ENCODE data around the gene GOLGA2. TPM values are rescaled to one million over a fixed set of nuclear protein-coding genes. Genes with fewer than 3 reads are reported as not detected.

The GOLGA2 gene
- total and polyA plus RNA-seq, 2 of the 13 experiments (the other 11 are each of a cell fraction or from before 2014, with no cell fraction given): 45.3 to 45.8 TPM

- no peak for TF ChIP-seq JUND (CRISPR knock-in tag; IDR thresholded peaks at IDR 0.05)
- TF ChIP-seq KLF15 (CRISPR knock-in tag; IDR thresholded peaks at IDR 0.05; ENCODE audit: borderline replicate concordance): peak; percentile 75; the same call in 1 of the 2 replicates
- no peak for TF ChIP-seq POLR2AphosphoS2 (IDR thresholded peaks at IDR 0.05; ENCODE audit: low read depth, low read length)
- peak; percentile 73 for TF ChIP-seq ATF1 (CRISPR knock-in tag; IDR thresholded peaks at IDR 0.05)
- no peak for TF ChIP-seq PRDM4 (CRISPR knock-in tag; IDR thresholded peaks at IDR 0.05; ENCODE audit: borderline replicate concordance)
- no peak for TF ChIP-seq ZC3H4 (CRISPR knock-in tag; IDR thresholded peaks at IDR 0.05; ENCODE audit: borderline replicate concordance)
- no peak for TF ChIP-seq ZNF276 (CRISPR knock-in tag; IDR thresholded peaks at IDR 0.05; ENCODE audit: low read depth)
- TF ChIP-seq ZNF550 (CRISPR knock-in tag; IDR thresholded peaks at IDR 0.05; ENCODE audit: borderline replicate concordance): no peak
- no peak for TF ChIP-seq BRCA1 (CRISPR knock-in tag; IDR thresholded peaks at IDR 0.05)
- no peak for TF ChIP-seq ZNF101 (CRISPR knock-in tag; IDR thresholded peaks at IDR 0.05; ENCODE audit: borderline replicate concordance, low read depth)
- TF ChIP-seq POGK (CRISPR knock-in tag; conservative IDR thresholded peaks at IDR 0.05): peak; percentile 66; the same call in 1 of the 2 replicates
- peak; percentile 38; the same call in 1 of the 2 replicates for TF ChIP-seq NFKB2 (CRISPR knock-in tag; IDR thresholded peaks at IDR 0.05; ENCODE audit: borderline replicate concordance)
- TF ChIP-seq ZNF256 (CRISPR knock-in tag; conservative IDR thresholded peaks at IDR 0.05): no peak
- TF ChIP-seq ZNF383 (CRISPR knock-in tag; IDR thresholded peaks at IDR 0.05; ENCODE audit: borderline replicate concordance): no peak
- TF ChIP-seq MAX (IDR thresholded peaks at IDR 0.05): peak; percentile 57
- no peak for TF ChIP-seq PAF1 (CRISPR knock-in tag; IDR thresholded peaks at IDR 0.05)
- TF ChIP-seq SYNCRIP (IDR thresholded peaks at IDR 0.05; ENCODE audit: insufficient read depth, low read depth, low read length): no peak
- TF ChIP-seq YEATS4 (CRISPR knock-in tag; IDR thresholded peaks at IDR 0.05; ENCODE audit: borderline replicate concordance): peak; percentile 37; the same call in 1 of the 2 replicates
- no peak for TF ChIP-seq THYN1 (CRISPR knock-in tag; IDR thresholded peaks at IDR 0.05; ENCODE audit: borderline replicate concordance, low read depth)
- no peak; the same call in 1 of the 2 replicates for TF ChIP-seq REPIN1 (CRISPR knock-in tag; IDR thresholded peaks at IDR 0.05; ENCODE audit: borderline replicate concordance, low read depth)
- TF ChIP-seq FOXA3 (CRISPR knock-in tag; IDR thresholded peaks at IDR 0.05): no peak
- TF ChIP-seq HIC2 (CRISPR knock-in tag; IDR thresholded peaks at IDR 0.05; ENCODE audit: low read depth): no peak
Measured at GRCh38 chr9:128276008-128276573, 284 bp upstream of the GOLGA2 start, which contains the start of gene SWI5 (continued).

All from HepG2 (cell line).